Esophagus muscularis mucosa (tissue), 3 donors: ENCODE data around the gene TYMS.

ENCODE experiments used
- POLR2A ChIP-seq: fragments of 450-650 bp; IDR thresholded peaks from one replicate; pipeline ENCODE4 v1.6.1; 2017; ENCODE audit warnings: antibody characterized with exemption, moderate library complexity, mild to moderate bottlenecking, low read depth
- TF ChIP-seq, protein P1 (sequence below), 3 experiments: fragments of 200-600 bp in 2 of 3; fragments of 450-650 bp in 1 of 3; sonication (generic) in 2 of 3; IDR thresholded peaks; one replicate each; pipeline ENCODE4 v1.5.1; 2017 to 2019; ENCODE audit warnings: antibody characterized with exemption in 3 of 3, mild to moderate bottlenecking in 2 of 3, moderate library complexity in 1 of 3

GRCh38 chr18:616380-616995, 41.0 kb upstream of the TYMS start:
- TF ChIP-seq, protein P1, sequence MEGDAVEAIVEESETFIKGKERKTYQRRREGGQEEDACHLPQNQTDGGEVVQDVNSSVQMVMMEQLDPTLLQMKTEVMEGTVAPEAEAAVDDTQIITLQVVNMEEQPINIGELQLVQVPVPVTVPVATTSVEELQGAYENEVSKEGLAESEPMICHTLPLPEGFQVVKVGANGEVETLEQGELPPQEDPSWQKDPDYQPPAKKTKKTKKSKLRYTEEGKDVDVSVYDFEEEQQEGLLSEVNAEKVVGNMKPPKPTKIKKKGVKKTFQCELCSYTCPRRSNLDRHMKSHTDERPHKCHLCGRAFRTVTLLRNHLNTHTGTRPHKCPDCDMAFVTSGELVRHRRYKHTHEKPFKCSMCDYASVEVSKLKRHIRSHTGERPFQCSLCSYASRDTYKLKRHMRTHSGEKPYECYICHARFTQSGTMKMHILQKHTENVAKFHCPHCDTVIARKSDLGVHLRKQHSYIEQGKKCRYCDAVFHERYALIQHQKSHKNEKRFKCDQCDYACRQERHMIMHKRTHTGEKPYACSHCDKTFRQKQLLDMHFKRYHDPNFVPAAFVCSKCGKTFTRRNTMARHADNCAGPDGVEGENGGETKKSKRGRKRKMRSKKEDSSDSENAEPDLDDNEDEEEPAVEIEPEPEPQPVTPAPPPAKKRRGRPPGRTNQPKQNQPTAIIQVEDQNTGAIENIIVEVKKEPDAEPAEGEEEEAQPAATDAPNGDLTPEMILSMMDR (IDR thresholded peaks at IDR 0.05) = peak; percentile 67 to 77 (median 76)
- no peak for TF ChIP-seq POLR2A
